ENCODE measurements around the gene LRRC51. TPM values are rescaled to one million over a fixed set of nuclear protein-coding genes. Genes with fewer than 3 reads are reported as not detected.

LRRC51 gene
- total and polyA plus RNA-seq, 2 donors (not counting 3 experiments of a cell fraction or from before 2014, with no cell fraction given) = 3.5 to 6.1 TPM

DNA sequence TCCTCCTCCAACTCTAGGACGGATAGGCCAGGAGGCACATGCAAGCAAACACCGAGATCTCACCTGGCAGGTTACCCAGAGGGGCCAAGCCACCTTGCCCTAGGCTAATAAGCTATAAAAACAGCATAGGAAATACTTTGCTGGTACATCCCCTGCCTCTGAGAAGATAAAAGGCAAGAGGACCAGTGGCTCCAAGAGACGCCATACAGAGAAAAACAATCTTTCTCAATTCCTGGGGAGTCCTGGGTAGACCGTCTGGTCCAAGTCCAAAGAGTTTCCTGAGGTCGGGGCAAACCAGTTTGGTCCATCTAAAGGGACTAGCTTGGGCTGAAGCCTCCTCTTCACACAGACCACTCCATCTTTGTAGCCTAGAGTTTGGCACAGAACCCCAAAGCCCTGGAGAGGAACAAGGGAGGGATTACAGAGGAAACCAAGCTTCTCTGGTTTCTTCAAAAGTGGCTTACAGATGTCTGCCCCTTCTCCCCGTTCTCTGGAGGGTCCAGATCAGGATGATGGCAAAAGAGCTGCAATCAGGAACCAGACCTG, 40.7 kb upstream of the LRRC51 start:
- Histone ChIP-seq H3K27ac (ENCODE audit: insufficient read depth, low read depth, low read length) (peak overlapping the region; percentile 90), H4K20me1 (replicated peaks; ENCODE audit: control insufficient read depth, extremely low read depth, insufficient read depth, low read length) (peaks cover 4% of the 10 kb centered on the region), H3K36me3 (ENCODE audit: control insufficient read depth in 2 of 2, extremely low read depth in 1 of 2, insufficient read depth in 2 of 2, low read length in 2 of 2) (peaks cover 0 to 2% of the 10 kb centered on the region in 2 experiments), H3K9me3 (replicated peaks; ENCODE audit: control insufficient read depth, insufficient read depth, low read length) (no peaks in the 10 kb centered on the region), H3K4me3 (replicated peaks in 1 of 3; ENCODE audit: insufficient read depth in 1 of 3, low read depth in 1 of 3, low read length in 3 of 3) (peak overlapping the region in 2 of 3 experiments; percentile 58 to 66), H3K27me3 (ENCODE audit: control insufficient read depth in 2 of 2, insufficient read depth in 2 of 2, low read length in 2 of 2) (no peaks in the 10 kb centered on the region), H3K79me2 (ENCODE audit: control insufficient read depth, insufficient read depth, low read length) (peaks cover 60% of the 10 kb centered on the region), H2AFZ (ENCODE audit: low read depth, low read length) (no peak overlapping the region), H3K9me1 (replicated peaks; ENCODE audit: control insufficient read depth, extremely low read depth, insufficient read depth, low read length) (no peaks in the 10 kb centered on the region), H3K9ac (replicated peaks; ENCODE audit: extremely low read depth, insufficient read depth, low read length) (peak overlapping the region; percentile 92), H3K4me1 (ENCODE audit: control insufficient read depth, extremely low read depth, insufficient read depth, low read length) (peaks cover 38% of the 10 kb centered on the region), H3K4me2 (ENCODE audit: insufficient read depth, low read length) (peak overlapping the region; percentile 71)
- DNase-seq (ENCODE audit: low read depth, low spot score) (peak; percentile 17), FAIRE-seq (no peak)
- TF ChIP-seq JUN (IDR thresholded peaks at IDR 0.05; ENCODE audit: borderline replicate concordance, insufficient read depth, insufficient read length, low read depth) = no peak
- TF ChIP-seq, protein P1, sequence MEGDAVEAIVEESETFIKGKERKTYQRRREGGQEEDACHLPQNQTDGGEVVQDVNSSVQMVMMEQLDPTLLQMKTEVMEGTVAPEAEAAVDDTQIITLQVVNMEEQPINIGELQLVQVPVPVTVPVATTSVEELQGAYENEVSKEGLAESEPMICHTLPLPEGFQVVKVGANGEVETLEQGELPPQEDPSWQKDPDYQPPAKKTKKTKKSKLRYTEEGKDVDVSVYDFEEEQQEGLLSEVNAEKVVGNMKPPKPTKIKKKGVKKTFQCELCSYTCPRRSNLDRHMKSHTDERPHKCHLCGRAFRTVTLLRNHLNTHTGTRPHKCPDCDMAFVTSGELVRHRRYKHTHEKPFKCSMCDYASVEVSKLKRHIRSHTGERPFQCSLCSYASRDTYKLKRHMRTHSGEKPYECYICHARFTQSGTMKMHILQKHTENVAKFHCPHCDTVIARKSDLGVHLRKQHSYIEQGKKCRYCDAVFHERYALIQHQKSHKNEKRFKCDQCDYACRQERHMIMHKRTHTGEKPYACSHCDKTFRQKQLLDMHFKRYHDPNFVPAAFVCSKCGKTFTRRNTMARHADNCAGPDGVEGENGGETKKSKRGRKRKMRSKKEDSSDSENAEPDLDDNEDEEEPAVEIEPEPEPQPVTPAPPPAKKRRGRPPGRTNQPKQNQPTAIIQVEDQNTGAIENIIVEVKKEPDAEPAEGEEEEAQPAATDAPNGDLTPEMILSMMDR (IDR thresholded peaks at IDR 0.05; ENCODE audit: extremely low read depth in 1 of 2, insufficient read depth in 1 of 2, low read depth in 1 of 2, low read length in 2 of 2) = no peak
- TF ChIP-seq GATA2 (IDR thresholded peaks at IDR 0.05; ENCODE audit: insufficient read depth, insufficient read length, low read depth, low read length) = no peak
- TF ChIP-seq, protein P2, sequence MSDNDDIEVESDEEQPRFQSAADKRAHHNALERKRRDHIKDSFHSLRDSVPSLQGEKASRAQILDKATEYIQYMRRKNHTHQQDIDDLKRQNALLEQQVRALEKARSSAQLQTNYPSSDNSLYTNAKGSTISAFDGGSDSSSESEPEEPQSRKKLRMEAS (IDR thresholded peaks at IDR 0.05; ENCODE audit: insufficient read depth, insufficient read length) = no peak
- no peak for TF ChIP-seq FOS (IDR thresholded peaks at IDR 0.05; ENCODE audit: borderline replicate concordance, insufficient read depth, low read length)
- no peak for TF ChIP-seq POLR2A (IDR thresholded peaks at IDR 0.05; ENCODE audit: low read depth, low read length)
- dilution Hi-C loops (cut with MboI; ENCODE audit: extremely low pct_ligation_motif_present, low sequenced_read_pairs) (no loop called here), intact Hi-C loops (cut with micrococcal nuclease) (loop anchor here (2.0 kb wide), 1 partner anchor 63 kb away; the partner anchor contains the start of gene LAMTOR1)
- ChIA-PET POLR2A (interaction anchor here (0.9 to 2.6 kb wide), 4 partner anchors 9 to 45 kb away, joined by 3 to 7 read pairs (median 4); no protein-coding TSS in a partner anchor), CTCF (interaction anchor here (0.9 to 5.2 kb wide), 14 partner anchors 9 to 391 kb away, joined by 3 to 89 read pairs (median 4); no protein-coding TSS in a partner anchor)
- BruUV-seq (replicated peaks) = no TSS peak

Data from endothelial cell of umbilical vein (primary cell).